B cell (primary cell): ENCODE results near the gene MIOX. TPM values are rescaled to one million over a fixed set of nuclear protein-coding genes. Genes with fewer than 3 reads are reported as not detected.

Experiments
- ATAC-seq: fragments of 200-7000 bp; cut with Tn5 transposase; one replicate; pipeline ENCODE4 v1.10.0; 2021; ENCODE audit warnings: low read depth, mild to moderate bottlenecking, moderate number of reproducible peaks, moderate library complexity
- CTCF ChIA-PET: fragments of 350-600 bp; sonication (Branson Sonifier 250); formaldehyde crosslinking; loops from one replicate; lab custom pipeline; 2021; ENCODE audit warnings: antibody characterized with exemption, inconsistent platforms; lab: Charles Lee
- POLR2A ChIA-PET: fragments of 350-600 bp; sonication (Branson Sonifier 250); formaldehyde crosslinking; loops from one replicate; lab custom pipeline; 2021; ENCODE audit warnings: antibody characterized with exemption; lab: Charles Lee
- DNase-seq: peaks from one replicate; pipeline ENCODE4 v3.0.0; 2013
- H2AFZ ChIP-seq: 2 replicates; pipeline ENCODE4 v1.6.1; 2012; ENCODE audit warnings: mild to moderate bottlenecking, low read depth, low read length; ENCODE audit not compliant: insufficient read depth, poor library complexity, severe bottlenecking
- H3K27ac ChIP-seq, 2 donors: 1 replicate in 1 of 2; 2 replicates in 1 of 2; pipeline ENCODE4 v1.5.1; 2012 to 2013; ENCODE audit warnings: low read length in 2 of 2, mild to moderate bottlenecking in 2 of 2, moderate library complexity in 1 of 2
- H3K27me3 ChIP-seq, 4 experiments: fragments of 200-600 bp in 1 of 4; sonication (generic) in 1 of 4; replicated peaks in 1 of 4; 1 replicate in 2 of 4; 2 replicates in 2 of 4; pipeline versions ENCODE4 v1.6.1 to v1.7.0; 2013 to 2016; ENCODE audit warnings: low read length in 3 of 4, mild to moderate bottlenecking in 2 of 4, mixed read lengths in 1 of 4, moderate library complexity in 1 of 4; ENCODE audit not compliant: insufficient read depth in 4 of 4, control insufficient read depth in 3 of 4; ENCODE audit errors: control extremely low read depth in 1 of 4
- H3K36me3 ChIP-seq, 2 experiments: replicated peaks in 1 of 2; 1 replicate in 1 of 2; 2 replicates in 1 of 2; pipeline versions ENCODE4 v1.6.1 to v1.7.1; 2013; ENCODE audit warnings: low read length in 1 of 2; ENCODE audit not compliant: insufficient read depth in 2 of 2, control insufficient read depth in 1 of 2; ENCODE audit errors: control extremely low read depth in 1 of 2, extremely low read depth in 1 of 2
- H3K4me1 ChIP-seq, 2 donors: fragments of 200-600 bp in 1 of 2; sonication (generic) in 1 of 2; 1 replicate in 1 of 2; 2 replicates in 1 of 2; pipeline versions ENCODE4 v1.5.1 to v1.6.1; 2013 to 2017; ENCODE audit warnings: low read length in 2 of 2; ENCODE audit not compliant: control insufficient read depth in 2 of 2, insufficient read depth in 2 of 2
- H3K4me2 ChIP-seq: replicated peaks from 2 replicates; pipeline ENCODE3; 2012; ENCODE audit warnings: mild to moderate bottlenecking, low read depth, low read length; ENCODE audit not compliant: poor library complexity, severe bottlenecking
- H3K4me3 ChIP-seq, 5 experiments: fragments of 200-600 bp in 1 of 5; sonication (generic) in 1 of 5; 1 replicate in 3 of 5; 2 replicates in 2 of 5; pipeline versions ENCODE4 v1.5.1 to v1.7.0; 2011 to 2016; ENCODE audit warnings: low read length in 4 of 5, mild to moderate bottlenecking in 4 of 5, low read depth in 2 of 5, control low read depth in 1 of 5, moderate library complexity in 1 of 5; ENCODE audit not compliant: insufficient read depth in 1 of 5; ENCODE audit errors: control extremely low read depth in 1 of 5, extremely low read depth in 1 of 5
- H3K79me2 ChIP-seq: fragments of 200-600 bp; sonication (generic); one replicate; pipeline ENCODE4 v1.6.0; 2016; ENCODE audit warnings: low read length; ENCODE audit not compliant: control insufficient read depth, insufficient read depth
- H3K9ac ChIP-seq: fragments of 200-600 bp; sonication (generic); 2 replicates; pipeline ENCODE4 v1.6.1; 2017; ENCODE audit warnings: mild to moderate bottlenecking, low read length, moderate library complexity
- H3K9me3 ChIP-seq, 3 donors: one replicate each; pipeline versions ENCODE4 v1.6.1 to v1.7.1; 2013; ENCODE audit warnings: low read length in 2 of 3; ENCODE audit not compliant: control insufficient read depth in 2 of 3, insufficient read depth in 1 of 3; ENCODE audit errors: control extremely low read depth in 1 of 3
- H4K20me1 ChIP-seq: 2 replicates; pipeline ENCODE4 v1.6.0; 2012; ENCODE audit warnings: mild to moderate bottlenecking, low read length; ENCODE audit not compliant: insufficient read depth, control insufficient read depth, poor library complexity, severe bottlenecking
- H3K27ac Mint-ChIP-seq: one replicate; pipeline ENCODE4 v1.8.0; 2021; ENCODE audit warnings: mixed read lengths
- H3K27me3 Mint-ChIP-seq: one replicate; pipeline ENCODE4 v1.8.0; 2021; ENCODE audit warnings: mixed read lengths
- H3K4me1 Mint-ChIP-seq: one replicate; pipeline ENCODE4 v1.8.0; 2021; ENCODE audit warnings: mixed read lengths
- H3K4me3 Mint-ChIP-seq: one replicate; pipeline ENCODE4 v1.8.0; 2021; ENCODE audit warnings: mixed read lengths
- H3K9me3 Mint-ChIP-seq: one replicate; pipeline ENCODE4 v1.8.0; 2022; ENCODE audit warnings: mixed read lengths; ENCODE audit not compliant: insufficient read depth
- CTCF ChIP-seq: fragments of 200-600 bp; IDR thresholded peaks from one replicate; pipeline ENCODE4 v1.8.0; 2022; ENCODE audit warnings: antibody characterized with exemption, mild to moderate bottlenecking
- EZH2 ChIP-seq: IDR thresholded peaks from 2 replicates; pipeline ENCODE4 v1.6.1; 2012; ENCODE audit warnings: borderline replicate concordance, low read depth, mild to moderate bottlenecking, moderate library complexity, low read length; ENCODE audit not compliant: insufficient read depth, poor library complexity, severe bottlenecking
- WGBS: methylation state at CpG from one replicate; pipeline ENCODE4 v1.1.5; 2013; ENCODE audit warnings: missing lambda C conversion rate; ENCODE audit not compliant: insufficient coverage; 5-methylcytosine and 5-hydroxymethylcytosine counted together
- intact Hi-C: fragments of 100-400 bp; cut with micrococcal nuclease; formaldehyde crosslinking; loops from one replicate; pipeline ENCODE4 v1.10.0; 2022
- polyA plus RNA-seq: library from polyadenylated mRNA; depleted of rRNA; stranded (reverse); fragments of >200 nt; gene quantifications from 2 replicates; pipeline ENCODE4 v1.2.3, GENCODE V29; 2012
- total RNA-seq, 2 donors: library from RNA; stranded (reverse); fragments of 120-200 nt in 1 of 2; gene quantifications; 1 replicate in 1 of 2; 2 replicates in 1 of 2; pipeline versions ENCODE4 v1.2.3 to v1.2.4, GENCODE V29; 2013 to 2022

Gene MIOX
- total and polyA plus RNA-seq, 2 donors (not counting 1 experiment from before 2014, with no cell fraction given), result 0.88 TPM; not detected in 1

- H3K27ac ChIP-seq, result no peak overlapping the region
- peaks cover 27% of the 10 kb centered on the region for H3K4me1 Mint-ChIP-seq
Measured at GRCh38 chr22:50505776-50506610, 19.3 kb downstream of the MIOX start.

More at GRCh38 chr22:50505776-50506610, 19.3 kb downstream of the MIOX start:
- CTCF ChIA-PET, result interaction anchor here (0.9 to 5.8 kb wide), 2 partner anchors 19 to 79 kb away, joined by 5 to 71 read pairs; partner anchors contain the start of gene SCO2
- WGBS, result 96% methylated on average over 40 of the region's 41 CpGs
- TF ChIP-seq CTCF (no peak), EZH2 (no peak)
- H3K9ac ChIP-seq, result no peak overlapping the region
- intact Hi-C loops, result loop anchor here (5.0 kb wide), 1 partner anchor 164 kb away; the partner anchor contains the start of gene PPP6R2
- no peaks in the 10 kb centered on the region for H3K27me3 ChIP-seq
- POLR2A ChIA-PET, result interaction anchor here (0.5 to 1.1 kb wide), 3 partner anchors 13 to 109 kb away, joined by 3 to 7 read pairs (median 5); no protein-coding TSS in a partner anchor
- no peak overlapping the region for H2AFZ ChIP-seq
- Mint-ChIP-seq H3K27ac (no peak overlapping the region), H3K4me3 (peak overlapping the region; percentile 95), H3K27me3 (no peaks in the 10 kb centered on the region), H3K9me3 (no peaks in the 10 kb centered on the region)
- H3K9me3 ChIP-seq, result no peaks in the 10 kb centered on the region
- H3K4me3 ChIP-seq, result peak overlapping the region in 1 of 5 experiments; percentile 90
- DNase-seq (peak; percentile 33), ATAC-seq (no peak)
- H4K20me1 ChIP-seq, result peaks cover 30% of the 10 kb centered on the region
- H3K79me2 ChIP-seq, result peaks cover 46% of the 10 kb centered on the region
- H3K4me2 ChIP-seq, result peak overlapping the region; percentile 93
- peaks cover 0 to 32% of the 10 kb centered on the region in 2 experiments for H3K36me3 ChIP-seq
- H3K4me1 ChIP-seq, result peaks cover 19 to 29% of the 10 kb centered on the region in 2 donors
